ENCODE data around the gene MRPL43. TPM values are rescaled to one million over a fixed set of nuclear protein-coding genes. Genes with fewer than 3 reads are reported as not detected.

Gene MRPL43
- total RNA-seq, 1 donor from 2014 or later = 54.5 TPM

- H3K4me3 ChIP-seq = peak overlapping the region; percentile 79 to 92
- no peaks in the 10 kb centered on the region for H3K27me3 ChIP-seq
- intact Hi-C loops (cut with DNase I) = loop anchor here (1.0 to 10.0 kb wide), 3 partner anchors 34 to 820 kb away; partner anchors contain the start of genes HIF1AN, OGA, PDZD7 and SFXN3
- peaks cover 6 to 7% of the 10 kb centered on the region in 2 donors for H3K36me3 ChIP-seq
- no peak for DNase-seq (ENCODE audit: low spot score in 2 of 2)
- peaks cover 10 to 25% of the 10 kb centered on the region in 2 donors for H3K4me1 ChIP-seq
- no peaks in the 10 kb centered on the region for H3K9me3 ChIP-seq
- TF ChIP-seq, protein P1, sequence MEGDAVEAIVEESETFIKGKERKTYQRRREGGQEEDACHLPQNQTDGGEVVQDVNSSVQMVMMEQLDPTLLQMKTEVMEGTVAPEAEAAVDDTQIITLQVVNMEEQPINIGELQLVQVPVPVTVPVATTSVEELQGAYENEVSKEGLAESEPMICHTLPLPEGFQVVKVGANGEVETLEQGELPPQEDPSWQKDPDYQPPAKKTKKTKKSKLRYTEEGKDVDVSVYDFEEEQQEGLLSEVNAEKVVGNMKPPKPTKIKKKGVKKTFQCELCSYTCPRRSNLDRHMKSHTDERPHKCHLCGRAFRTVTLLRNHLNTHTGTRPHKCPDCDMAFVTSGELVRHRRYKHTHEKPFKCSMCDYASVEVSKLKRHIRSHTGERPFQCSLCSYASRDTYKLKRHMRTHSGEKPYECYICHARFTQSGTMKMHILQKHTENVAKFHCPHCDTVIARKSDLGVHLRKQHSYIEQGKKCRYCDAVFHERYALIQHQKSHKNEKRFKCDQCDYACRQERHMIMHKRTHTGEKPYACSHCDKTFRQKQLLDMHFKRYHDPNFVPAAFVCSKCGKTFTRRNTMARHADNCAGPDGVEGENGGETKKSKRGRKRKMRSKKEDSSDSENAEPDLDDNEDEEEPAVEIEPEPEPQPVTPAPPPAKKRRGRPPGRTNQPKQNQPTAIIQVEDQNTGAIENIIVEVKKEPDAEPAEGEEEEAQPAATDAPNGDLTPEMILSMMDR (IDR thresholded peaks at IDR 0.05) = no peak
- H3K27ac ChIP-seq = peak overlapping the region; percentile 99 to 100
These were observed 9.5 kb upstream of the MRPL43 start for GRCh38 chr10:100996678-100997359.

- Histone ChIP-seq H3K9me3 (no peaks in the 10 kb centered on the region), H3K27me3 (no peaks in the 10 kb centered on the region), H3K27ac (peak overlapping the region in 1 of 2 donors; percentile 99), H3K4me1 (peaks cover 7 to 15% of the 10 kb centered on the region in 2 donors), H3K4me3 (no peak overlapping the region), H3K36me3 (peaks cover 14 to 23% of the 10 kb centered on the region in 2 donors)
- no peak for DNase-seq (ENCODE audit: low spot score in 2 of 2)
- intact Hi-C loops (cut with DNase I) = loop anchor here (5.0 to 10.0 kb wide), 2 partner anchors 460 to 822 kb away; partner anchors contain the start of genes HIF1AN and OGA
- TF ChIP-seq, protein P1 (IDR thresholded peaks at IDR 0.05) = no peak
These were observed 7.9 kb upstream of the MRPL43 start for GRCh38 chr10:100995181-100995580.

DNA sequence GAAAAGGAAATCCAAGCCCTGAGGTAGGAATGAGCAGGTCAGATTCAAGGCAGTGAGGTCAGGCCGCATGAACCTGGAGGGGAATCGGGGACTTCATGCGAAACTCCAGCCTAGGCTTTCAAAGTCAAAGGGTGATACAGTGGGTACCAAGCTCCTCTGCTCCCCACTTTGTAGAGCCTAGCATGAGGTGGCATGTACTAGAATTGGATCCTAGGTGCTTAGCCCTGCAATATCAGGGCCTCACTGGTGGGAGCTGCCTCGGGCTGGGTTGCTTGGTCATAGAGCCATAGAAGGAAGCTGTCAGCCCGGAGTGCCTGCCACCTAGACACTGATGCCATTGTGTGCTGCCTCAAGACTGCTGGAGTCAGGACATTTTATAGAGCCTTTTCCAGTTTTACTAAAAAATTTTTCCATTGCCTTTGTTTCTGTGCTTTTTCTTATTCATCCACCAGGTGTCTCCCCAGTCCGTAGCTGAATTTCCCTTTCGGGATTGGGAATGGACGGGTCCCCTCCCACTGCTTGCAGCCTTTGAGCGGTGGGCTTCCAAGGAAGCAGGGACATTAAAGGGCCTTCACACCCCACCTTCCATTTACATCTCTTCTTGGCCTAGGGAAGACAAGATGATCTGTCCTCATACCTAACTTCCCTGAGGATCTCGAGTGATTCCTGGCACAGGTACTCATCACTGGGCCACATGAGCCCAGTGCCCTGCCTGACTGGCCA, 6.8 kb upstream of the MRPL43 start:
- Histone ChIP-seq H3K9me3 (no peaks in the 10 kb centered on the region), H3K27me3 (no peaks in the 10 kb centered on the region), H3K4me1 (peaks cover 7 to 15% of the 10 kb centered on the region in 2 donors), H3K4me3 (no peak overlapping the region), H3K36me3 (peaks cover 14 to 25% of the 10 kb centered on the region in 2 donors), H3K27ac (no peak overlapping the region)
- intact Hi-C loops (cut with DNase I) = loop anchor here (1.0 to 10.0 kb wide), 2 partner anchors 19 to 459 kb away; partner anchors contain the start of gene HIF1AN
- TF ChIP-seq, protein P1 (IDR thresholded peaks at IDR 0.05) = peak; percentile 62 to 75 (median 64)
- DNase-seq (ENCODE audit: low spot score in 2 of 2) = no peak

GRCh38 chr10:100989088-100989487, 1.8 kb upstream of the MRPL43 start:
- H3K27me3 ChIP-seq = no peaks in the 10 kb centered on the region
- H3K4me1 ChIP-seq = peaks cover 9 to 16% of the 10 kb centered on the region in 2 donors
- peaks cover 18 to 25% of the 10 kb centered on the region in 2 donors for H3K36me3 ChIP-seq
- no peaks in the 10 kb centered on the region for H3K9me3 ChIP-seq
- intact Hi-C loops (cut with DNase I) = no loop called here
- TF ChIP-seq, protein P1 (IDR thresholded peaks at IDR 0.05) = no peak
- no peak overlapping the region for H3K4me3 ChIP-seq
- DNase-seq (ENCODE audit: low spot score in 2 of 2) = no peak
- no peak overlapping the region for H3K27ac ChIP-seq

GRCh38 chr10:100988166-100988565, 869 bp upstream of the MRPL43 start:
- TF ChIP-seq, protein P1 (IDR thresholded peaks at IDR 0.05) = no peak
- H3K27me3 ChIP-seq = no peaks in the 10 kb centered on the region
- no peaks in the 10 kb centered on the region for H3K9me3 ChIP-seq
- H3K4me3 ChIP-seq = peak overlapping the region; percentile 84 to 90
- intact Hi-C loops (cut with DNase I) = no loop called here
- peaks cover 9 to 16% of the 10 kb centered on the region in 2 donors for H3K4me1 ChIP-seq
- H3K36me3 ChIP-seq = peaks cover 17 to 25% of the 10 kb centered on the region in 2 donors
- DNase-seq (ENCODE audit: low spot score in 2 of 2) = no peak
- no peak overlapping the region for H3K27ac ChIP-seq

All from ascending aorta (tissue), 2 donors.